SK-N-SH (cell line): ENCODE measurements around the gene NTN1. TPM values are rescaled to one million over a fixed set of nuclear protein-coding genes. Genes with fewer than 3 reads are reported as not detected.

ENCODE experiments used
- CTCF ChIA-PET: fragments of 300-600, 350-600 bp; formaldehyde crosslinking; extraction: SDS; loops from one replicate; lab custom pipeline; 2021; lab: Yijun Ruan, JAX
- POLR2A ChIA-PET: fragments of 350-600 bp; sonication (Branson Sonifier 250); formaldehyde crosslinking; extraction: SDS; loops from one replicate; lab custom pipeline; 2020; ENCODE audit warnings: antibody characterized with exemption, inconsistent platforms; lab: Yijun Ruan, JAX
- DNase-seq: peaks from one replicate; pipeline ENCODE4 v3.0.0; 2012
- H2AFZ ChIP-seq: fragments of 200-600 bp; sonication (generic); 2 replicates; pipeline ENCODE4 v1.8.1; 2016; ENCODE audit warnings: antibody characterized with exemption, mild to moderate bottlenecking, low read depth
- H3F3A ChIP-seq: fragments of 200-600 bp; sonication (generic); replicated peaks from 2 replicates; pipeline ENCODE3; 2016; ENCODE audit warnings: antibody characterized with exemption, mild to moderate bottlenecking; ENCODE audit not compliant: insufficient read depth
- H3K27ac ChIP-seq, 2 experiments: fragments of 200-500 bp in 1 of 2; fragments of 200-600 bp in 1 of 2; sonication (Bioruptor generic) in 1 of 2; sonication (generic), shearing (Covaris generic) in 1 of 2; 2 replicates each; pipeline versions ENCODE4 v1.5.1 to v1.6.1; 2014 to 2016; ENCODE audit warnings: low read depth in 2 of 2, inconsistent platforms in 1 of 2, low read length in 1 of 2, mild to moderate bottlenecking in 1 of 2, mixed read lengths in 1 of 2
- H3K27me3 ChIP-seq: fragments of 200-600 bp; sonication (generic), shearing (Covaris generic); 2 replicates; pipeline ENCODE4 v1.6.1; 2016; ENCODE audit warnings: mixed run types; ENCODE audit not compliant: insufficient read depth
- H3K36me3 ChIP-seq, 2 experiments: fragments of 200-500 bp in 1 of 2; fragments of 200-600 bp in 1 of 2; sonication (Bioruptor generic) in 1 of 2; sonication (generic) in 1 of 2; replicated peaks in 1 of 2; 2 replicates each; pipeline versions ENCODE3 to v1.5.1; 2014 to 2016; ENCODE audit warnings: low read length in 1 of 2, mild to moderate bottlenecking in 1 of 2; ENCODE audit not compliant: insufficient read depth in 2 of 2, control insufficient read depth in 1 of 2
- H3K4me1 ChIP-seq, 2 experiments: fragments of 200-500 bp in 1 of 2; fragments of 200-600 bp in 1 of 2; sonication (Bioruptor generic) in 1 of 2; sonication (generic), shearing (Covaris generic) in 1 of 2; 2 replicates each; pipeline versions ENCODE4 v1.5.1 to v1.6.1; 2014 to 2016; ENCODE audit warnings: low read depth in 1 of 2, low read length in 1 of 2, mixed run types in 1 of 2; ENCODE audit not compliant: insufficient read depth in 2 of 2, control insufficient read depth in 1 of 2
- H3K4me2 ChIP-seq: fragments of 200-600 bp; sonication (generic), shearing (Covaris generic); 2 replicates; pipeline ENCODE4 v1.6.1; 2017; ENCODE audit warnings: mixed run types
- H3K4me3 ChIP-seq, 2 experiments: fragments of 200-500 bp in 1 of 2; fragments of 200-600 bp in 1 of 2; sonication (Bioruptor generic) in 1 of 2; sonication (generic), shearing (Covaris generic) in 1 of 2; 2 replicates each; pipeline versions ENCODE4 v1.5.1 to v1.8.1; 2014 to 2016; ENCODE audit warnings: low read depth in 2 of 2, inconsistent platforms in 1 of 2, low read length in 1 of 2, mild to moderate bottlenecking in 1 of 2, mixed read lengths in 1 of 2, moderate library complexity in 1 of 2
- H3K79me2 ChIP-seq: fragments of 200-600 bp; sonication (generic); 2 replicates; pipeline ENCODE4 v1.8.1; 2017; ENCODE audit warnings: mild to moderate bottlenecking; ENCODE audit not compliant: insufficient read depth
- H3K9ac ChIP-seq: fragments of 200-600 bp; sonication (generic); 2 replicates; pipeline ENCODE4 v1.6.1; 2017; ENCODE audit warnings: mixed run types
- H3K9me2 ChIP-seq: fragments of 200-600 bp; sonication (generic); 2 replicates; pipeline ENCODE4 v1.6.1; 2017; ENCODE audit warnings: mixed run types
- H3K9me3 ChIP-seq: fragments of 200-600 bp; sonication (generic); 2 replicates; pipeline ENCODE4 v1.6.1; 2017; ENCODE audit warnings: mixed run types, mild to moderate bottlenecking, moderate library complexity
- H4K20me1 ChIP-seq: fragments of 200-600 bp; sonication (generic); 2 replicates; pipeline ENCODE4 v1.6.1; 2017; ENCODE audit warnings: mild to moderate bottlenecking, mixed run types; ENCODE audit not compliant: insufficient read depth
- CHD2 ChIP-seq: fragments of 150-350 bp; IDR thresholded peaks from 2 replicates; pipeline ENCODE4 v1.6.1; 2018; ENCODE audit warnings: low read length; ENCODE audit not compliant: partially characterized antibody
- EP300 ChIP-seq, 2 experiments: IDR thresholded peaks; 2 replicates each; pipeline versions ENCODE4 v1.4.0 to v1.6.1; 2012; ENCODE audit warnings: borderline replicate concordance in 1 of 2, low read depth in 1 of 2, low read length in 1 of 2
- FOSL2 ChIP-seq: IDR thresholded peaks from 2 replicates; pipeline ENCODE4 v1.4.0; 2012; ENCODE audit warnings: low read depth, mild to moderate bottlenecking, moderate library complexity, borderline replicate concordance
- GATA2 ChIP-seq: sonication (generic); formaldehyde crosslinking; IDR thresholded peaks from 2 replicates; pipeline ENCODE4 v1.5.0; 2020; ENCODE audit warnings: mild to moderate bottlenecking, missing genetic modification reagents
- MEF2A ChIP-seq: IDR thresholded peaks from 2 replicates; pipeline ENCODE4 v1.4.0; 2012; ENCODE audit warnings: low read depth, borderline replicate concordance
- NFIC ChIP-seq: IDR thresholded peaks from 2 replicates; pipeline ENCODE4 v1.4.0; 2012; ENCODE audit warnings: borderline replicate concordance
- NRF1 ChIP-seq: IDR thresholded peaks from 2 replicates; pipeline ENCODE4 v1.6.1; 2012; ENCODE audit warnings: low read depth, mild to moderate bottlenecking, low read length
- RAD21 ChIP-seq: IDR thresholded peaks from 2 replicates; pipeline ENCODE4 v1.6.1; 2012; ENCODE audit warnings: mild to moderate bottlenecking, low read length
- RFX5 ChIP-seq: IDR thresholded peaks from 2 replicates; pipeline ENCODE4 v1.6.1; 2012; ENCODE audit warnings: mild to moderate bottlenecking, improper control_type of control experiment, low read length
- SMC3 ChIP-seq: IDR thresholded peaks from 2 replicates; pipeline ENCODE4 v1.6.1; 2012; ENCODE audit warnings: low read depth, low read length, improper control_type of control experiment
- TCF12 ChIP-seq: IDR thresholded peaks from 2 replicates; pipeline ENCODE4 v1.4.0; 2012
- WGBS: methylation state at CpG from one replicate; pipeline ENCODE4 v1.1.6; 2017; ENCODE audit warnings: low lambda C conversion rate; 5-methylcytosine and 5-hydroxymethylcytosine counted together
- polyA plus RNA-seq, 3 experiments: library from polyadenylated mRNA; depleted of rRNA; stranded (reverse); fragments of >200 nt; gene quantifications; 2 replicates each; pipeline ENCODE4 v1.2.3, GENCODE V29; 2012
- TF ChIP-seq, protein P1 (sequence below): IDR thresholded peaks from 2 replicates; pipeline ENCODE4 v1.4.0; 2012; ENCODE audit warnings: low read depth
- TF ChIP-seq, protein P2 (sequence below): IDR thresholded peaks from 2 replicates; pipeline ENCODE4 v1.4.0; 2012; ENCODE audit warnings: low read depth, borderline replicate concordance
- TF ChIP-seq, protein P3 (sequence below): IDR thresholded peaks from 2 replicates; pipeline ENCODE4 v1.6.1; 2012; ENCODE audit warnings: mild to moderate bottlenecking, low read depth, low read length, moderate library complexity

NTN1 gene
- polyA plus RNA-seq, 1 of the 3 experiments (the other 2 are of a cell fraction), result 0.05 TPM

DNA sequence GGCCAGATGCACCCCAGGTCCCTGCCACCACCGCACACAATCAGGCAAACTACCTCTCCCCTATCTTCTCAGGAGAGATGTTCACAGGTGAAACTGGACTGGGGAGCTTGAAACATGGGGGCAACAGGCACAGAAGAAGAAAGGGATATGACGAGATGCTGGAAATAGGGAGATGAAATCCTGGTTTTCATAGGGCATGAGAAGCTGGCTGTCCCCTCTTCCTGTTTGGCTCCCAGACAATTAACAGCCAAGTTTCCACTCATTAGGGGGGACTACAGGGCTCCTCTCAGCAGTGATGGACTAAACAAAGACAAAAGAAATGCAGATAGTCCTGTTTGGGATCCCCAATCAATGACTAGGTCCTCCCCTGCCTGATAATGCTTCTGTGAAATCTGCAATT lies 266.0 kb downstream of the NTN1 start:
- Histone ChIP-seq H3K4me3 (no peak overlapping the region), H3K27me3 (no peaks in the 10 kb centered on the region), H3K9ac (no peak overlapping the region), H3K36me3 (no peaks in the 10 kb centered on the region), H3K79me2 (no peaks in the 10 kb centered on the region), H3K4me2 (no peak overlapping the region), H3K9me2 (no peaks in the 10 kb centered on the region), H3K4me1 (peaks cover 0 to 6% of the 10 kb centered on the region in 2 experiments; a peak in 2 of 4 replicates), H3K9me3 (no peaks in the 10 kb centered on the region), H4K20me1 (no peaks in the 10 kb centered on the region), H3F3A (no peaks in the 10 kb centered on the region), H2AFZ (no peak overlapping the region), H3K27ac (no peak overlapping the region)
- CTCF ChIA-PET, result no interaction called here
- POLR2A ChIA-PET, result no interaction called here
- TF ChIP-seq RAD21 (no peak), GATA2 (CRISPR knock-in tag) (no peak), CHD2 (no peak), TCF12 (no peak), MEF2A (no peak), RFX5 (no peak), EP300 (IDR thresholded peaks at IDR 0.05; ENCODE audit: borderline replicate concordance in 1 of 2, low read depth in 1 of 2, low read length in 1 of 2) (no peak), SMC3 (no peak), FOSL2 (no peak)
- TF ChIP-seq, protein P1, sequence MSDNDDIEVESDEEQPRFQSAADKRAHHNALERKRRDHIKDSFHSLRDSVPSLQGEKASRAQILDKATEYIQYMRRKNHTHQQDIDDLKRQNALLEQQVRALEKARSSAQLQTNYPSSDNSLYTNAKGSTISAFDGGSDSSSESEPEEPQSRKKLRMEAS, result no peak
- 93% methylated on average over 2 of the region's 2 CpGs for WGBS
- DNase-seq, result no peak

DNA sequence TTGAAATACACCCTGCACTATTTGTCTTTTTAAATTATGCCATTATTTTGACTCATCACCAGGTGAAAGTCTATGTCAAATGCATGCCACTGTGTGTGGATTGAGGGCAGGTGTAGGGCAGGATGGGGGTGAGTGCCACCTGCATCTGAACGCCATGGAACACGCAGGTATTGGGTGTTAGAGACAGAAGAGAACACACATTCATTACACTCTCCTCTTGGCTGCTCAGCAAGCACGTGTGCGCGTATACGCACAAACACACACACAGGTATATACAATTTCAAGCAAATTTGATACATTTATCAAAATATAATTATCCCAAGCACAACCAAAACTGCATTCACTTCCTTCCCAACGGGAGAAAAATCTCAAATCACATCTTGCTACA lies 268.9 kb downstream of the NTN1 start:
- no peak overlapping the region for H3K4me3 ChIP-seq
- no peaks in the 10 kb centered on the region for H3F3A ChIP-seq
- H2AFZ ChIP-seq, result no peak overlapping the region
- no peak overlapping the region for H3K4me2 ChIP-seq
- H4K20me1 ChIP-seq, result no peaks in the 10 kb centered on the region
- TF ChIP-seq GATA2 (CRISPR knock-in tag) (no peak), EP300 (IDR thresholded peaks at IDR 0.05; ENCODE audit: borderline replicate concordance in 1 of 2, low read depth in 1 of 2, low read length in 1 of 2) (no peak), MEF2A (no peak), CHD2 (no peak), NFIC (no peak), NRF1 (no peak), RAD21 (no peak)
- TF ChIP-seq, protein P2, sequence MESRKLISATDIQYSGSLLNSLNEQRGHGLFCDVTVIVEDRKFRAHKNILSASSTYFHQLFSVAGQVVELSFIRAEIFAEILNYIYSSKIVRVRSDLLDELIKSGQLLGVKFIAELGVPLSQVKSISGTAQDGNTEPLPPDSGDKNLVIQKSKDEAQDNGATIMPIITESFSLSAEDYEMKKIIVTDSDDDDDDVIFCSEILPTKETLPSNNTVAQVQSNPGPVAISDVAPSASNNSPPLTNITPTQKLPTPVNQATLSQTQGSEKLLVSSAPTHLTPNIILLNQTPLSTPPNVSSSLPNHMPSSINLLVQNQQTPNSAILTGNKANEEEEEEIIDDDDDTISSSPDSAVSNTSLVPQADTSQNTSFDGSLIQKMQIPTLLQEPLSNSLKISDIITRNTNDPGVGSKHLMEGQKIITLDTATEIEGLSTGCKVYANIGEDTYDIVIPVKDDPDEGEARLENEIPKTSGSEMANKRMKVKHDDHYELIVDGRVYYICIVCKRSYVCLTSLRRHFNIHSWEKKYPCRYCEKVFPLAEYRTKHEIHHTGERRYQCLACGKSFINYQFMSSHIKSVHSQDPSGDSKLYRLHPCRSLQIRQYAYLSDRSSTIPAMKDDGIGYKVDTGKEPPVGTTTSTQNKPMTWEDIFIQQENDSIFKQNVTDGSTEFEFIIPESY, result no peak
- TF ChIP-seq, protein P3, sequence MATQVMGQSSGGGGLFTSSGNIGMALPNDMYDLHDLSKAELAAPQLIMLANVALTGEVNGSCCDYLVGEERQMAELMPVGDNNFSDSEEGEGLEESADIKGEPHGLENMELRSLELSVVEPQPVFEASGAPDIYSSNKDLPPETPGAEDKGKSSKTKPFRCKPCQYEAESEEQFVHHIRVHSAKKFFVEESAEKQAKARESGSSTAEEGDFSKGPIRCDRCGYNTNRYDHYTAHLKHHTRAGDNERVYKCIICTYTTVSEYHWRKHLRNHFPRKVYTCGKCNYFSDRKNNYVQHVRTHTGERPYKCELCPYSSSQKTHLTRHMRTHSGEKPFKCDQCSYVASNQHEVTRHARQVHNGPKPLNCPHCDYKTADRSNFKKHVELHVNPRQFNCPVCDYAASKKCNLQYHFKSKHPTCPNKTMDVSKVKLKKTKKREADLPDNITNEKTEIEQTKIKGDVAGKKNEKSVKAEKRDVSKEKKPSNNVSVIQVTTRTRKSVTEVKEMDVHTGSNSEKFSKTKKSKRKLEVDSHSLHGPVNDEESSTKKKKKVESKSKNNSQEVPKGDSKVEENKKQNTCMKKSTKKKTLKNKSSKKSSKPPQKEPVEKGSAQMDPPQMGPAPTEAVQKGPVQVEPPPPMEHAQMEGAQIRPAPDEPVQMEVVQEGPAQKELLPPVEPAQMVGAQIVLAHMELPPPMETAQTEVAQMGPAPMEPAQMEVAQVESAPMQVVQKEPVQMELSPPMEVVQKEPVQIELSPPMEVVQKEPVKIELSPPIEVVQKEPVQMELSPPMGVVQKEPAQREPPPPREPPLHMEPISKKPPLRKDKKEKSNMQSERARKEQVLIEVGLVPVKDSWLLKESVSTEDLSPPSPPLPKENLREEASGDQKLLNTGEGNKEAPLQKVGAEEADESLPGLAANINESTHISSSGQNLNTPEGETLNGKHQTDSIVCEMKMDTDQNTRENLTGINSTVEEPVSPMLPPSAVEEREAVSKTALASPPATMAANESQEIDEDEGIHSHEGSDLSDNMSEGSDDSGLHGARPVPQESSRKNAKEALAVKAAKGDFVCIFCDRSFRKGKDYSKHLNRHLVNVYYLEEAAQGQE, result no peak
- DNase-seq, result no peak
- H3K27me3 ChIP-seq, result no peaks in the 10 kb centered on the region
- H3K27ac ChIP-seq, result no peak overlapping the region
- H3K36me3 ChIP-seq, result no peaks in the 10 kb centered on the region
- H3K79me2 ChIP-seq, result no peaks in the 10 kb centered on the region
- H3K4me1 ChIP-seq, result peaks cover 0 to 2% of the 10 kb centered on the region in 2 experiments; a peak in 1 of 4 replicates
- no peak overlapping the region for H3K9ac ChIP-seq
- no peaks in the 10 kb centered on the region for H3K9me3 ChIP-seq
- POLR2A ChIA-PET, result no interaction called here
- no peaks in the 10 kb centered on the region for H3K9me2 ChIP-seq
- 82% methylated on average over 7 of the region's 7 CpGs for WGBS
- CTCF ChIA-PET, result no interaction called here
